Measurements from ENCODE around the gene FGGY. TPM values are rescaled to one million over a fixed set of nuclear protein-coding genes. Genes with fewer than 3 reads are reported as not detected.

FGGY gene
- polyA plus RNA-seq, 6 donors from 2014 or later = 6.1 to 12.0 (median 7.3) TPM

- DNase-seq (no peak), ATAC-seq (ENCODE audit: low read depth in 2 of 2) (no peak)
- Mint-ChIP-seq H3K36me3 (peaks cover 0 to 19% of the 10 kb centered on the region in 2 donors), H3K4me3 (no peak overlapping the region), H3K27ac (peak overlapping the region in 1 of 6 donors; percentile 59), H3K4me1 (peaks cover 4 to 10% (median 9%) of the 10 kb centered on the region in 3 donors), H3K27me3 (no peaks in the 10 kb centered on the region), H3K9me3 (no peaks in the 10 kb centered on the region)
Measured at GRCh38 chr1:59391212-59392179, 94.6 kb downstream of the FGGY start.

- H3K27me3 Mint-ChIP-seq = no peaks in the 10 kb centered on the region
- H3K9me3 Mint-ChIP-seq = no peaks in the 10 kb centered on the region
- no peak overlapping the region for H3K27ac Mint-ChIP-seq
- peaks cover 4 to 11% (median 9%) of the 10 kb centered on the region in 3 donors for H3K4me1 Mint-ChIP-seq
- H3K36me3 Mint-ChIP-seq = peaks cover 0 to 11% of the 10 kb centered on the region in 2 donors
- DNase-seq (no peak), ATAC-seq (ENCODE audit: low read depth in 2 of 2) (no peak)
- H3K4me3 Mint-ChIP-seq = peak overlapping the region in 1 of 8 donors; percentile 53
Measured at GRCh38 chr1:59393211-59394180, 96.6 kb downstream of the FGGY start.

GRCh38 chr1:59394706-59395425 is 98.0 kb downstream of the FGGY start:
- peak overlapping the region in 1 of 6 donors; percentile 17 for H3K27ac Mint-ChIP-seq
- H3K9me3 Mint-ChIP-seq = no peaks in the 10 kb centered on the region
- no peaks in the 10 kb centered on the region for H3K27me3 Mint-ChIP-seq
- peaks cover 0 to 11% (median 9%) of the 10 kb centered on the region in 3 donors for H3K4me1 Mint-ChIP-seq
- no peak for DNase-seq
- H3K4me3 Mint-ChIP-seq = no peak overlapping the region
- peaks cover 0 to 11% of the 10 kb centered on the region in 2 donors for H3K36me3 Mint-ChIP-seq
- no peak for ATAC-seq (ENCODE audit: low read depth in 2 of 2)

DNA sequence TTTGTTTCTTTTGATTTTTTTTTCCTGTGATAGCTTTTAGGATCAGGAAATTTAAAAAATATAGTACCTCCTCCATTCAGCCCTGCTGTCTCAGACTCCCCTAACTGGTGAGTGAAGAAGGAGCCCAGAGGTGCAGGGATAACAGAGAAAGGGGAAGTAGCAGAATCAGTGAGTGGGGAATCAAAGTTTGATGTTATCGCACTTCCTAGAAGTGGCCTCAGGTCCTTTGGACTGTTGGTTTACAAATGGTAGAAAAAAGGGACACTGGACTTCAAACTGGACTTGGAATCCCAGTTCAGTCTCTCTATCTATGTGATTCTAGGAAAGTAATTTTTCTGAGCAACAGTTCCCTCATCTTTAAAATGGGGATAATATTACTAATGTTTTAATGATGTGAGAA is 99.5 kb downstream of the FGGY start:
- ATAC-seq (ENCODE audit: low read depth in 2 of 2) (peak in 1 of 2 donors; percentile 27), DNase-seq (no peak)
- no peak overlapping the region for H3K4me3 Mint-ChIP-seq
- H3K9me3 Mint-ChIP-seq = no peaks in the 10 kb centered on the region
- H3K27me3 Mint-ChIP-seq = no peaks in the 10 kb centered on the region
- H3K36me3 Mint-ChIP-seq = peaks cover 0 to 12% of the 10 kb centered on the region in 2 donors
- H3K4me1 Mint-ChIP-seq = peaks cover 0 to 5% (median 3%) of the 10 kb centered on the region in 3 donors
- no peak overlapping the region for H3K27ac Mint-ChIP-seq

GRCh38 chr1:59397139-59397858 is 100.4 kb downstream of the FGGY start:
- H3K4me1 Mint-ChIP-seq = peaks cover 0 to 4% (median 0%) of the 10 kb centered on the region in 3 donors
- no peaks in the 10 kb centered on the region for H3K27me3 Mint-ChIP-seq
- ATAC-seq (ENCODE audit: low read depth in 2 of 2) (no peak), DNase-seq (no peak)
- H3K36me3 Mint-ChIP-seq = peaks cover 0 to 16% of the 10 kb centered on the region in 2 donors
- no peaks in the 10 kb centered on the region for H3K9me3 Mint-ChIP-seq
- H3K27ac Mint-ChIP-seq = no peak overlapping the region
- H3K4me3 Mint-ChIP-seq = no peak overlapping the region

GRCh38 chr1:59399642-59400041 is 102.7 kb downstream of the FGGY start:
- Mint-ChIP-seq H3K27ac (no peak overlapping the region), H3K4me1 (peaks cover 0 to 4% (median 0%) of the 10 kb centered on the region in 3 donors), H3K4me3 (no peak overlapping the region), H3K36me3 (peaks cover 0 to 5% of the 10 kb centered on the region in 2 donors), H3K9me3 (no peaks in the 10 kb centered on the region), H3K27me3 (no peaks in the 10 kb centered on the region)
- DNase-seq (no peak), ATAC-seq (ENCODE audit: low read depth in 2 of 2) (no peak)

DNA sequence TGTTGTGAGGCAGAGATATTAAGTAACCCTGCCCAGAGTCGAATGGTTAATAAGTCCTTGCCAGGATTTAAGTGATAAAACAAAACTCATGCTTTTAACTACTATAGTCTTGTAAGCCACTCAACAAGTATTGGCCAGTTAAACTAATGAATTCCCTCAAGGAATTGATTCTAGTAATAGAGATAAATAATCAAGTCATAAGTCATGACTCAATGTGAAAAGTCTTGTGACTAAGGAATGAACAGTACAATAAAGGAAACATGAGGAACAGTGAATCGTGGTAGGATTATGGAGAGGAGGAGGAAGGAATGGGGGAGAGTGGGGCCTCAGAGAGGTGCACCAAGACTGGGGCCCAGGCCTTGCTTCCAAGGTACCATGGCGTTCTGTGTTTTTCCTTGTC is 104.7 kb downstream of the FGGY start:
- H3K27me3 Mint-ChIP-seq = no peaks in the 10 kb centered on the region
- H3K27ac Mint-ChIP-seq = peak overlapping the region in 1 of 6 donors; percentile 55
- H3K4me3 Mint-ChIP-seq = no peak overlapping the region
- DNase-seq (no peak), ATAC-seq (ENCODE audit: low read depth in 2 of 2) (no peak)
- H3K36me3 Mint-ChIP-seq = peaks cover 0 to 5% of the 10 kb centered on the region in 2 donors
- H3K4me1 Mint-ChIP-seq = no peaks in the 10 kb centered on the region
- H3K9me3 Mint-ChIP-seq = no peaks in the 10 kb centered on the region

DNA sequence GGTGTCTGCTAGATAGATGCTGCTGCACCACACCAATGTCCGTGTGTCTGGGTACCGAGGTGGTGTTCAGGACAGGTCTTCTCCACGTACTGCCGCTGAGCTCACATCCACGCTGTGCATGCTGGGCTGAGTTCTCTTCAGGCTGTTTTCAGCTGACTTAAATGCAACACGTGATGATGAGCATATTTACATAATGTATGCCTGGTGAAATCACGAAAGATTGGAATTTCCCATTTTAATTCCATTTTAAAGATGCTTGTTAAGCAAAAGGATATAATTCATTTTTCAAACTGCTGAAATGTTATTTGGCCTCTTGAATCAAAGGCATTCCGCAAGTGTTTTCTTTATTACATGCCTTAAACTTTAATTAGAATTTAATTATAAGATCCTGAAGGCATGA is 107.9 kb downstream of the FGGY start:
- ATAC-seq (ENCODE audit: low read depth in 2 of 2) (no peak), DNase-seq (no peak)
- Mint-ChIP-seq H3K4me3 (no peak overlapping the region), H3K27me3 (no peaks in the 10 kb centered on the region), H3K9me3 (no peaks in the 10 kb centered on the region), H3K36me3 (peaks cover 0 to 5% of the 10 kb centered on the region in 2 donors), H3K27ac (peak overlapping the region in 1 of 6 donors; percentile 26), H3K4me1 (peaks cover 0 to 7% (median 5%) of the 10 kb centered on the region in 3 donors)

DNA sequence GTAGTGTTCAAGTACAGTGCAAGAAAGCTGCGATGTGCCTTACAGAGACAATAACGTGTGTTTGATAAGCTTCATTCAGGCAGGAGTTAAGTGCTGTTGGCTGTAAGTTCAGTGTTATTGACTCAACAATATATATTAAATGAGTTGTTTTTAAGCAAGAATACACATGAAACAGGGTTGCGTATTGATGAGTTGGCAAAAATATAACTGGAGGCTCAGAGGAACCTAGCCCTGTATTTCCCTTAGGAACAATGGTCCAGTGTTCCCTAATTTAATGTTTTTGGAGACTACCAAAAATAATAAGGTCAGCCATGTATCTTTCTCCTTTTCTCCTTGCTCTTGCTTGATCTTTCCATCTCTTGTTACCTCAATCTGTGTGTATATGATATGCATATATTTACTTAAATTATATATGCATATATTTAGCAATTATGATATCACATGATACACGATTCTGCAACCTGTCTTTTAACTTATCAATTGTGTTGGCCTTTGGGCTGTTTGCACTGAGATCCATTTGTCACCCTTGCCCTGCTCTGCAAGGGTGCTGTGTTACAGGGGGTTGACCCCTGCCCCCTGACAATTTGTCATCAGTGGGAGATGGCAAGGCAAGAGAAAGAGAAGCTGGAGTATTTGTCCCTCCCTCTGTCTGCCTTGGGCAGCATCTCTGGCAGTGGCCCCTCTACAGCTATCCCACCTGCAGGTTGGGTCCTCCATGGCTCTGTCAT is 109.7 kb downstream of the FGGY start:
- H3K4me1 Mint-ChIP-seq = peaks cover 3 to 14% (median 5%) of the 10 kb centered on the region in 3 donors
- ATAC-seq (ENCODE audit: low read depth in 2 of 2) (no peak), DNase-seq (no peak)
- peaks cover 0 to 1% of the 10 kb centered on the region in 2 donors for H3K36me3 Mint-ChIP-seq
- H3K4me3 Mint-ChIP-seq = peak overlapping the region in 1 of 8 donors; percentile 71
- peak overlapping the region in 2 of 6 donors; percentile 28 to 69 for H3K27ac Mint-ChIP-seq
- H3K9me3 Mint-ChIP-seq = no peaks in the 10 kb centered on the region
- no peaks in the 10 kb centered on the region for H3K27me3 Mint-ChIP-seq

- no peaks in the 10 kb centered on the region for H3K36me3 Mint-ChIP-seq
- DNase-seq (no peak), ATAC-seq (ENCODE audit: low read depth in 2 of 2) (no peak)
- H3K9me3 Mint-ChIP-seq = no peaks in the 10 kb centered on the region
- H3K4me3 Mint-ChIP-seq = no peak overlapping the region
- peak overlapping the region in 1 of 6 donors; percentile 23 for H3K27ac Mint-ChIP-seq
- no peaks in the 10 kb centered on the region for H3K27me3 Mint-ChIP-seq
- H3K4me1 Mint-ChIP-seq = peaks cover 3 to 14% (median 5%) of the 10 kb centered on the region in 3 donors
Measured at GRCh38 chr1:59408608-59409240, 111.8 kb downstream of the FGGY start.

- Mint-ChIP-seq H3K27ac (peak overlapping the region in 1 of 6 donors; percentile 28), H3K4me1 (peaks cover 4 to 14% (median 5%) of the 10 kb centered on the region in 3 donors), H3K27me3 (no peaks in the 10 kb centered on the region), H3K4me3 (peak overlapping the region in 1 of 8 donors; percentile 16), H3K9me3 (no peaks in the 10 kb centered on the region), H3K36me3 (no peaks in the 10 kb centered on the region)
- DNase-seq = no peak
- ATAC-seq (ENCODE audit: low read depth in 2 of 2) = no peak
Measured at GRCh38 chr1:59409549-59409948, 112.7 kb downstream of the FGGY start.
